ENCODE measurements around the gene EFCAB5. TPM values are rescaled to one million over a fixed set of nuclear protein-coding genes. Genes with fewer than 3 reads are reported as not detected.

The EFCAB5 gene
- total and polyA plus RNA-seq, 2 of the 13 experiments (the other 11 are each of a cell fraction or from before 2014, with no cell fraction given) = 0.15 TPM; not detected in 1

- H3K79me2 ChIP-seq (ENCODE audit: insufficient read depth, low read length) = peaks cover 48% of the 10 kb centered on the region
- BruUV-seq (replicated peaks) = TSS peak; percentile 73
- no peak for TF ChIP-seq ZNF17 (CRISPR knock-in tag; IDR thresholded peaks at IDR 0.05)
- TF ChIP-seq AKAP8 (CRISPR knock-in tag; IDR thresholded peaks at IDR 0.05) = no peak
- TF ChIP-seq ZNF792 (CRISPR knock-in tag; IDR thresholded peaks at IDR 0.05) = peak; percentile 78
- TF ChIP-seq PCBP2 (optimal IDR thresholded peaks at IDR 0.05; ENCODE audit: low read depth, low read length, poor library complexity, severe bottlenecking) = peak; percentile 28
- TF ChIP-seq ZNF615 (CRISPR knock-in tag; IDR thresholded peaks at IDR 0.05; ENCODE audit: borderline replicate concordance) = no peak
- no peak for TF ChIP-seq MIER2 (CRISPR knock-in tag; IDR thresholded peaks at IDR 0.05)
- no peak for TF ChIP-seq ZNF562 (CRISPR knock-in tag; IDR thresholded peaks at IDR 0.05; ENCODE audit: borderline replicate concordance)
- TF ChIP-seq SYNCRIP (IDR thresholded peaks at IDR 0.05; ENCODE audit: insufficient read depth, low read depth, low read length) = no peak
- no peak for TF ChIP-seq SP140L (CRISPR knock-in tag; IDR thresholded peaks at IDR 0.05; ENCODE audit: borderline replicate concordance)
- no peak for TF ChIP-seq SMC3 (IDR thresholded peaks at IDR 0.05; ENCODE audit: low read length)
- TF ChIP-seq, protein P1, sequence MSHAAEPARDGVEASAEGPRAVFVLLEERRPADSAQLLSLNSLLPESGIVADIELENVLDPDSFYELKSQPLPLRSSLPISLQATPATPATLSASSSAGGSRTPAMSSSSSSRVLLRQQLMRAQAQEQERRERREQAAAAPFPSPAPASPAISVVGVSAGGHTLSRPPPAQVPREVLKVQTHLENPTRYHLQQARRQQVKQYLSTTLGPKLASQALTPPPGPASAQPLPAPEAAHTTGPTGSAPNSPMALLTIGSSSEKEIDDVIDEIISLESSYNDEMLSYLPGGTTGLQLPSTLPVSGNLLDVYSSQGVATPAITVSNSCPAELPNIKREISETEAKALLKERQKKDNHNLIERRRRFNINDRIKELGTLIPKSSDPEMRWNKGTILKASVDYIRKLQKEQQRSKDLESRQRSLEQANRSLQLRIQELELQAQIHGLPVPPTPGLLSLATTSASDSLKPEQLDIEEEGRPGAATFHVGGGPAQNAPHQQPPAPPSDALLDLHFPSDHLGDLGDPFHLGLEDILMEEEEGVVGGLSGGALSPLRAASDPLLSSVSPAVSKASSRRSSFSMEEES (CRISPR knock-in tag; IDR thresholded peaks at IDR 0.05) = peak; percentile 42; the same call in 1 of the 2 replicates
- TF ChIP-seq ZNF646 (CRISPR knock-in tag; IDR thresholded peaks at IDR 0.05) = no peak
- TF ChIP-seq PRMT3 (CRISPR knock-in tag; IDR thresholded peaks at IDR 0.05; ENCODE audit: borderline replicate concordance, low read depth) = peak; percentile 38; the same call in 1 of the 2 replicates
- peak; percentile 80; the same call in 1 of the 2 replicates for TF ChIP-seq ZNF614 (CRISPR knock-in tag; IDR thresholded peaks at IDR 0.05; ENCODE audit: borderline replicate concordance)
Observed at GRCh38 chr17:30116661-30117551, 175.5 kb downstream of the EFCAB5 start, which contains the start of gene NSRP1. NSRP1 (plus strand) TSS chr17:30116816; CDS start chr17:30116844, 28 bp downstream.

More at GRCh38 chr17:30116661-30117551, 175.5 kb downstream of the EFCAB5 start, which contains the start of gene NSRP1:
- in situ Hi-C loops (cut with HindIII; ENCODE audit: extremely low pct_ligation_motif_present, low pct_unique_long_range_greater_than_20kb) = no loop called here
- WGBS (ENCODE audit: low lambda C conversion rate) = under 1% methylated on average over 39 of the region's 47 CpGs
- ChIA-PET POLR2A (interaction anchor here (0.6 to 2.5 kb wide), 6 partner anchors 9 to 228 kb away, joined by 3 to 12 read pairs (median 3); no protein-coding TSS in a partner anchor), CTCF (ENCODE audit: low intra/inter-chr PET ratio, low total read pairs) (no interaction called here)
- H3K4me2 ChIP-seq (ENCODE audit: low read depth, low read length) = peak within 1 kb of the TSS; percentile 81
- intact Hi-C loops (cut with micrococcal nuclease; ENCODE audit: unreplicated experiment) = no loop called here
- no peaks in the 10 kb centered on the region for H4K20me1 ChIP-seq (ENCODE audit: insufficient read depth, low read length)
- H3K4me1 ChIP-seq (ENCODE audit: insufficient read depth, low read length) = peaks cover 47% of the 10 kb centered on the region
- H3K27ac ChIP-seq (ENCODE audit: extremely low read length, insufficient read depth, low read length) = peak within 1 kb of the TSS; percentile 87
- no peaks in the 10 kb centered on the region; a peak in 1 of 5 replicates for H3K27me3 ChIP-seq (ENCODE audit: control insufficient read depth in 1 of 2, insufficient read depth in 2 of 2, low read length in 2 of 2)
- peak within 1 kb of the TSS; percentile 85 to 93 (median 91) for H3K4me3 ChIP-seq (replicated peaks in 1 of 3; ENCODE audit: insufficient read depth in 1 of 3, low read depth in 2 of 3, low read length in 3 of 3)
- peaks cover 0 to 9% of the 10 kb centered on the region in 2 experiments; a peak in 2 of 5 replicates for H3K36me3 ChIP-seq (replicated peaks in 1 of 2; ENCODE audit: control insufficient read depth in 1 of 2, insufficient read depth in 2 of 2, low read length in 2 of 2)
- ATAC-seq (peak; percentile 99), FAIRE-seq (peak; percentile 83), DNase-seq (ENCODE audit: low spot score) (peak; percentile 90)
- H3K9me3 ChIP-seq (ENCODE audit: low read length) = no peaks in the 10 kb centered on the region
- peak within 1 kb of the TSS; percentile 66 for H2AFZ ChIP-seq (ENCODE audit: low read length)
- peak within 1 kb of the TSS; percentile 99 for H3K9ac ChIP-seq (ENCODE audit: insufficient read depth, low read depth, low read length)
